GM19397 (cell line): ENCODE measurements around the gene SHISA6.

Experiments
- ATAC-seq: cut with Tn5 transposase; IDR thresholded peaks from one replicate; pipeline ENCODE4 v1.9.1; 2021; ENCODE audit warnings: mild to moderate bottlenecking, moderate library complexity; ENCODE audit not compliant: unreplicated experiment

SHISA6 gene

GRCh38 chr17:11430751-11431150 is 189.7 kb downstream of the SHISA6 start:
- ATAC-seq: no peak

GRCh38 chr17:11438673-11439072 is 197.7 kb downstream of the SHISA6 start:
- ATAC-seq: no peak

DNA sequence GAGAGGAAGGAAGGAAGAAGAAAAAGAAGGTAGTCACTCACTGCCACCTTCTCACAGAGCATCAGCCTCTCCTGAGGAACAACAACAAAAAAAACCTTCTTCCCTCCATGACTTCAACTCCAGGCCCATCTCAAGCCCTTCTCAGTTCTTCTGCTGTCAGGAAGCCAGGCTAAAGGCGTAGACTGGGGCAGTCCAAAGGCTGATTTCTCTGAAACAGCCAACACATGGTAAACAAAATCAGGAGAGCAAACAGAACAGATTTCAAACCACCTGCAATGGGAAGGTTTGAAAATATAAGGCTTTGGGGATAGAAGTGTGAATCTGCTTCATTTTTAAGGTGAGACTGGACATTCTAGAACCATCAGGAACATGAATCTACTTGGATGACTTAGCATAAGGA is 200.0 kb downstream of the SHISA6 start:
- ATAC-seq: no peak

GRCh38 chr17:11446316-11446715 is 205.3 kb downstream of the SHISA6 start:
- no peak for ATAC-seq

DNA sequence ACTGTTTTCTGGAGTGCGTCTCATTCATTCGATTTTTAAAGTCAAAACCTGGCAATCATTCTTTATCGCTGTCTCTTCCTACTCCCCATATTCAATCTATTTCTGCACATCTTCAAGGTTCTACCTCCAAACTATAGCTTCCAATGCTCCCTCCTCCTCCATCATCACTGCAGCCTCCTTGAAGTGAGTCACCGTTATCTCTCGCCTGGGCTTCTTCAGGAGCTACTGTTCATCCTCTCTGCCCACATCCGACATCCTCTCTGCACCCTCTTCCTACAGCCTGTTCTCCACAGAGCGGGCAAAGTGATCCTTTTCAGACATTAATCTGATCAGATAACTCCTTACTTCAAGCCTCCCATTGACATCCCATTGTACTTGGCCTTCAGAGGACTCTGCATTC is 213.1 kb downstream of the SHISA6 start:
- ATAC-seq: no peak

DNA sequence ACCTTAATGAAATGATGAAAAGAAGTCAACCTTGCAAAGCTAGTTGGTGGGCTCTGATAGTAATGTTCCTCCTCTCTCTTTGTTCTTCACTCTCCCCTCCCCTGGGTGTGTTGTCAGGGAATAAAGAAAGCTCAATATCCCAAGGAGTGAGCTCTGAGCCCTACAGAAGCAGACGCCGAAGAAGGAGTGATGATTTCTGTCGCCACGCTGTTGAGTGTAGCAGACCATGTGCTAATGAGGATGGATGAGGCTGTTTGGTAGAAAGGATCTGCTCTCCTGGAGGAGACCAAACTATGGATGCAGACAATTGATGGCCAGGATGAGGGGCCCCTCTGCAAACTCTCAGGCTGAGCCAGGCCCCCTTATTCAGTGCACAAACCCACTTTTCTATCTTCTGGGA is 217.3 kb downstream of the SHISA6 start:
- no peak for ATAC-seq

GRCh38 chr17:11459861-11460331 is 218.9 kb downstream of the SHISA6 start:
- no peak for ATAC-seq

GRCh38 chr17:11461993-11462548 is 221.1 kb downstream of the SHISA6 start:
- no peak for ATAC-seq

DNA sequence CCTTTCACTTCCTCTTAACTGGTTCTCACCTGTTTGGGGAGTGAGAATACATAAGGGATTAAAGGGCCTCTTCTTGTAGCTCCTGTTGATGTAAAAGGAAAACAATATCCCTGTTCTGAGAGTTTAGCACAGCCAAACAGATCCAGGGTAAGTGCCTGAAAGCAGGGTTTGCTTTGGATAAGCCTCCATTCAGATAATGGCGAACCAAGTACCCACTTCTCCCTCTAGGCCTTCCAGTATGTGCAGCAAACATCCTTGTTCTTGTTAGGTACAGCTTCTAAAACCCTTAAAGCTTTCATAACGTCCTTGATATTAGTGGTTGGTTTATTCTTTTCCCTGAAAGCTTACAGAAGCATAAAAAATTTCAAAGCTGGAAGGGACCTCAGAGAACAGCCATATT is 226.6 kb downstream of the SHISA6 start:
- no peak for ATAC-seq

GRCh38 chr17:11485336-11486100 is 244.5 kb downstream of the SHISA6 start:
- ATAC-seq: no peak

DNA sequence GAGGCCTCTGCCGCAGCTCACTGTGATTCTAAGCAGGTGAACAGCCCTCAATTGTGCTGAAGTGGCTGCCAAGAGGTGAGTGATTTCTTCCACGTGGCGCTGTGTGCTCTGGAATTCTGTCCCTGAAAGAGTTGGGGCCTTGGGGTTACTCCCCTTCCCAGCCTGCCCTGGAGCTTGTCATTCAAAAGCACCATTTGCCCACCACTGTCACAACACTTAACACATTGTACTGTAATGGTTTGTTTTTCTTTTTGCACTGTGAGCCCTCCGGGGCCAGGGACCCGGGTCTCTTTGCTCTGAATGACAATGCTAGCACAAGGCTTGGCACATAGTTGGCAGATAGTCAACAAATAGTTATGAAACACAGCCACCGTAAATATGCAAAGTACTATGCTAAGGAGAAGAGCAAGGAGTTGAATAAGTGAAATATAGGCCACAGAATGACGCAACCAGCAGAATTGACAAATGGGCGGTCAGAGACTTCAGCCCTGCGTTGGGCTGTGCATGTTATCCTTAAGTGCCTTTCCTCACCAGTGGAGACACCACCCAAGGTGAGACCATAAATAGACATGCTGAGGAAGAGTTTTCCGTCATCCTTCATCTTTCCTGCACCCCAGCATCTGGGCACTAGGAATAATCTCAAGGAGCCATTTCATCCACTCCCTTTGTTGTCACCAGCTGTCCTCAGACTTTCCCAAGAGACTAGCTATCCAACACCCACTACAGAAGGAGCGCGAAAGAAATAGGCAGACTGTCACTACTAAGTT is 245.3 kb downstream of the SHISA6 start:
- ATAC-seq: no peak

- ATAC-seq: no peak
These were observed 245.9 kb downstream of the SHISA6 start for GRCh38 chr17:11486868-11487310.

DNA sequence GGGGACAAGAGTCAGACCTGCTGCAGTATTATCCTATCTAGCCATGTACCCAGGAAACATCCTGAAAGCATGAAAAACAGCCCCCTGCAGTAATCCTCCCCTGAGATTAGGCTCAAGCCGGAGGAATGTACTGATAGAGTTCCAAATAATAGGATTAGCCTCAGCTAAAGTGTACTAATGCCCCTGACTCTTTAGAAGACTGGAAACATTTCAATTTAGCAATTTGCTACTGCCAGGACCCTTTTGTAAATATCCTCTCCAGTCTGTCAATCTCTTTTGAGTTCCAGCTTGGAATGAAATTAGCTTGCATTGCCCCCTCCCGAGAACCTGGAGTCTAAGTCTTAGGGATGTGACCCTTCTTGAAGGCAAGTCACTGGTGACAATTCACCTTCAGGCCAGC is 246.5 kb downstream of the SHISA6 start:
- ATAC-seq: no peak

- ATAC-seq: no peak
These were observed 247.4 kb downstream of the SHISA6 start for GRCh38 chr17:11488407-11488806.

DNA sequence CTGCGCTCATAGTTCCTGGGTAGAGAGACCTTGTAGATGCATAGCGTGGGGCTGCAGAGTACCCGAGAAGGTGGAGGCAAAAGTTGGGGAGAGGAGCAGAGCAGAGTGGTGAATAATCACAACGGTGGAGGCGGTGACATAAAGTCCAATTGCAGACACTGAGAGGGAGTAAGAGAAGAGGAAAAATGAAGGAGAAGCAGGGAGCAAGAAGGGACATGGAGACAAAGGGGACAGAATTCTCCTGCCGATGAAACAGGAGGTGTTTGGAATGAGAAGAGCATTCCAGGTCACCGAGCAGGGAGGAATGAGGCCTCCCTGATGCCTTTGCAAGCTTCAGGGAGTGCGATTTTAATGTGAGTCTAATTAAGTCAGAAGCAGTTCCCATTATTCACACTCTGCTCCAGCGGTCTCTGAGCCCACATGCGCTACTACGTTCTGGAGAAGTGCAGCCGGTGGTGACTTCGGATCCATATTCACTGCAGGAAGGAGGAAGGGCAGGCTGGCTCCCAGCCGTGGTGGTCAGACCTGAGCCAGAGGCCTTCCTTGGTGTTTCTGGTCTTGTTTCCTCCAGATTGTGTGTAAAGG is 249.2 kb downstream of the SHISA6 start:
- ATAC-seq: no peak

- ATAC-seq: no peak
These were observed 251.5 kb downstream of the SHISA6 start for GRCh38 chr17:11492511-11492910.

DNA sequence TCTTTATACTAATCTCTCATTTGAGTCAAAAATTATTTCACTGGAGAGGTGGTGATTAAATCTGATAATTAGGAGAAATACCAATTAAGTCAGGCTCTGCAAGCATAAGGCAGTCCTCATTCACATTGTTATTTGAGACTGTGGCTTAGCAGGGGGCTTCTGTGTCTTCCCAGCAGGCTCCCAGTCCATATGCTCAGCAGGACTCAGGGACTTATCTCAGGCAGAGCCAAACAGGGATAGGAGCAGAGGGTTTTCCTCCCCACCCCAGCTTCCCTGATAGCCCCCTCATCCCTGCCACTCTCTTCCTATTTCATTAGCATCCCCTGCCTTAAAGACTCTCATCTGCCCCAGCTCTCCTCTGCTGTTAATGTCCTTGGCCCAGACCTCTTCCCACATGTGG is 252.9 kb downstream of the SHISA6 start:
- no peak for ATAC-seq

- ATAC-seq: no peak
These were observed 254.6 kb downstream of the SHISA6 start for GRCh38 chr17:11495613-11496012.

DNA sequence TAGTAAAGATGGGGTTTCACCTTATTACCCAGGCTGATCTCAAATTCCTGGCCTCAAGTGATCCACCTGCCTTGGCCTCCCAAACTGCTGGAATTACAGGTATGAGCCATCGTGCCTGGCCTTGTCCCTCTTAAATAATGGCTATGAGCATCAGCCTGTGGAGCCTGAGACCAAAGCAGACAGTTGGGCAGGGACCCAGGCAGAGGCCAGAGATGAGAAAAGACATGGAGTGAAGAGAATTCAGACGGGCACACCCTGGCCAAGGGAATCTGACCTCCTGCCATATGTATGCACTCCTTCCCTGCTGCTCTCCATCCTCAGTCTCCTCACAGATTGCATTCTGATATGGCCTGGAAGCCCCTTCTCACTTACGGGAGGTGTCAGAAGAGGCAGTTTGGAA is 258.9 kb downstream of the SHISA6 start:
- no peak for ATAC-seq

- ATAC-seq: no peak
These were observed 262.5 kb downstream of the SHISA6 start for GRCh38 chr17:11503308-11504035.

DNA sequence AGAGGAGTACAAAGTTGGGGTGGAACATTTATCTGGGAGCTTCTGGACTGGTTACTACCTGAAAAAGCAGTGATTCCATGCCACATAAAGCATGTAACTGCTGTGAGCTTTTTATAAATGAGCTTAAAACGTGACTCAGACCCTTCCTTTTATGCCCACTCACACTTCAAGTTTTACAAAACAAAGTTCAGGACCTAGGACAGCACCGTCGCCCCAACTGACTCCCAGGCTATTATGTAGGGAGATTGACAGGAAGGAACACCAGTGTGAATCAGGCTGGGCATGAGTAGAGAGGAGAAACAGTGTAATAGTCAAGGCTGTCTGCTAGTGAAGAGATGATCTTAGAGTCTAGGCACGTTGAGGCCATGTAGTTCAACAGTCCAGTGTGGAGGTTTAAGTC is 265.6 kb downstream of the SHISA6 start:
- ATAC-seq: no peak
